NCI-H82 treated with DMSO at 0.1 percent for 48 hours (cell line): ENCODE data around the gene PTTG1.

Experiments used
- DNase-seq: peaks from one replicate; lab custom pipeline; 2025; ENCODE audit not compliant: unreplicated experiment; lab: John Stamatoyannopoulos, UW

Gene PTTG1

GRCh38 chr5:160452795-160453194, 31.1 kb downstream of the PTTG1 start:
- no peak for DNase-seq

- DNase-seq, result no peak
Measured at GRCh38 chr5:160453751-160454150, 32.1 kb downstream of the PTTG1 start.

- DNase-seq, result no peak
Measured at GRCh38 chr5:160455600-160455999, 33.9 kb downstream of the PTTG1 start.

- no peak for DNase-seq
Measured at GRCh38 chr5:160456480-160457177, 35.0 kb downstream of the PTTG1 start.

- DNase-seq, result no peak
Measured at GRCh38 chr5:160457252-160457651, 35.6 kb downstream of the PTTG1 start.

DNA sequence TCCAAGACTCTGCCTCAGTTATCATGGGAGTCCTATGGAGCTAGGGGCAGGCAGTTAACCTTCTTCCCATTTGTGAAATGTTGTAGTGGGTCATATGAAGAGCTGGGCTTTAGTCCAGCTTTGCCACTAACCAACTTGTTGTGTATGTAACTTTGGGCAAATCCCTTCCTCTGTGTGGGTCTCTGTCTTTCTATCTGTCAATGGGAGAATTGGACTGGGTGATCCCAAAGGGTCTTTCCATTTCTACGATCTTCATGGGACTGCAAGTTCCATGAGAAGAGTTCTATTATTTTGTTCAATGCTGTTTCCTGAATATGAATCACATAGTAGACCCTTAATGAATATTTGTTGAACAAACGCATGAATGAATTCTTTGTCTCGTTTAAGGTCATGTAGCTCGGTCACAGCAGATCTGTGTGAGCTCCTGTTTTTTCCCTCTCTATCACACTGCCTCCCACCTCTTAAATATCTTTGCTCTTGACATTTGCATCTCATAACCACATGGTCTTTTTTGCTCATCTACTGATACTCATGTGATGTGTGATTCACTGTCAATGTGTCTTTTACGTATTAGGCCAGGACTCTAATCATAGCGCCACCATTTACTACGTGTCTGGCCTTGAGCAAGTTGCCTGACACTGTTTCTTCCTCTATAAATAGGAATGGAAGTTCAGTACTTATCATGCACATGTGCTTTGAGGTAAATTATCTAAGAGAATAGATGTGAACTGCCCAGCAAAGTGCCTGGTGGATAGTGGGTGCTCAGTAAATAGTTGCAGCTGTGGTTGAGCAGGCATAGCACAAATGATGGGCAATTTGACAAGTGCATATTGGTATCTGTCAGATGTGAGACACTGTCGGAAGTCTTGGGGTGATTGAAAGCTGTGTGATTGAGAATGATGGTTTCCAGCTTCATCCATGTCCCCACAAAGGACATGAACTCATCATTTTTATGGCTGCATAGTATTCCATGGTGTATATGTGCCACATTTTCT, 37.4 kb downstream of the PTTG1 start:
- no peak for DNase-seq

GRCh38 chr5:160460377-160461049, 38.9 kb downstream of the PTTG1 start:
- DNase-seq, result no peak

- no peak for DNase-seq
Measured at GRCh38 chr5:160461378-160461777, 39.7 kb downstream of the PTTG1 start.

- no peak for DNase-seq
Measured at GRCh38 chr5:160462167-160462566, 40.5 kb downstream of the PTTG1 start.

DNA sequence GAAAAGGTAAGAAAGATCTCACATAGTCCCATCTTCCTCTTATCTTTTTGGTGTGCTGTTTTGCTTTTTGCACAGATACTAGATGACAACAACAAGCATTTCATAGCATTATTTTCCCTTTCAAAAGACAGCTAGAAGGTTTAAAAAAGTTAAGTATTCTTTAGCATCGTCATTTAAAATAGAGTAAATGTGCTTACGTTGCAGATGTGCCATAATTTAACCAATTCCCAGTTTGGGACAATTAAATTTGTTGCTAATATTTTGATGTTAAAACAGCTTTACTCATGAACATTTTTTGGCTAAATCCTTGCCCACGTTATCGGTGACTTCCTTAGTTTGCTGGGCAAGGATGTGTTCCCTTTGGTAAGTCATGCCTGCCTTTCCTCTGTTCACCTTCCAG, 41.6 kb downstream of the PTTG1 start:
- DNase-seq, result no peak

DNA sequence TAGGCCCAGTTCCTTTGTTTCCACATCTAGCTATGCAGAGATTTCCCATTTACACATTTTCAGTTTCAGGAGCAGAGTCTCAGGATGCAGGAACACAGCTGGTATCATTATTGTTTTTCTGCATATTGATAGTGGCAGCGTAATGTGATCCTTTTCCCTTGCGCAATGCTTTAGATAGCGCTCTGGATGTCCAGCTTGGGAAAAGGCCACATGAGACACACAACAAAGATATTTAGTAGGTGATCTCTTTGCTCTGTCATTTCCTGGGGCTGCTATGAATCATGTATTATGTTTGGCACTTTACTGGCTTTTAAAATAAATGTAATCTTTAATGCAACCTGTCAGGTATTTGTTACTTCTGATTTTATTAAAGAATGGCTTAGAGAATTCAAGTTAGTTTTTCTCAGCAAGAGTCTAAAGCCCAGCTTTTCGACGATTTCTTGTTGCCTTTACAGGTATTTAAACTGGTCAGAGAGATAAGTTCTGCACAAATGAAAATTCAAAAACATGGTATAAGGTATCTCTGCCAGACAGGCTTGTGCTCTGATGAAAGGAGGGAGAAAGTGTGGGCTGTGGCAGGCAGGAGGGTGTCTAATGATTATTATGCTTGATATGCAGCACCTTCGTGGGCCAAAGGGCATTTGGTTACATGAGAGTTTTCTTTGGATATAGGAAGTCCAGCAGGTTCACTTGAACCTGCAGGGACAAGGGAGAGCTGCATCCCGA, 42.2 kb downstream of the PTTG1 start:
- no peak for DNase-seq

- DNase-seq, result no peak
Measured at GRCh38 chr5:160464466-160464797, 42.8 kb downstream of the PTTG1 start.

GRCh38 chr5:160466116-160466515, 44.5 kb downstream of the PTTG1 start:
- no peak for DNase-seq

DNA sequence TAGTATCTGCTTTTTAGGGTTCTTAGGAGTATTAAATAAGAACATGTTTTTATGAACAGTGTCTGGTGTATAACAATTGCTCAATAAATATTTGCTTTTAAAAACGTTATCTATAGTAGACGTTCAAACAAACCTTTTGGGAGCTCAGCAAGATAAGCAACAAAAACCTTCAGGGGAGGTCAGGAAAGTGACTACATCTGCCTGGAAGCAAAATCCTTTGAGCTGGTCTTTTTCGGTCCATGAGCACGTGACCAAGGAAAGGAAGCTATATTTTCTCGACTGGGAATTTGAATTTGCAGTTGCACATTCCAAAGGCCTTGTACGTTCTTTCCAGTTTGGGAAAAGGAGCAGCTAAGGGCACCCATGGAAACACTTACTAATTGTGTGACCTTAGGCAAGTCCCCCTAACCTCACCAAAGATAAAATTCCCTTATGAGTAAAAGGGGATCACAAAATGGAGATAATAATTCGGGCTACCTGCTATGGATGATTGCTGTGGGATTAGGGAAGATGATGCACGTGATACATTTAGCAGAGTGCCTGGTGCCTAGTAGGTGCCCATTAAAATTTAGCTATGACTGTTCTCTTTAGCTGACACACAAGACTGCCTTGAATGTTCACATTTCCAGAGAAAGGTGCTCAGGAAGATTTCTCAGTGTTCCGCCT, 45.4 kb downstream of the PTTG1 start:
- no peak for DNase-seq

GRCh38 chr5:160467555-160468362, 46.1 kb downstream of the PTTG1 start:
- DNase-seq, result no peak

- DNase-seq, result no peak
Measured at GRCh38 chr5:160468363-160468975, 46.8 kb downstream of the PTTG1 start.

DNA sequence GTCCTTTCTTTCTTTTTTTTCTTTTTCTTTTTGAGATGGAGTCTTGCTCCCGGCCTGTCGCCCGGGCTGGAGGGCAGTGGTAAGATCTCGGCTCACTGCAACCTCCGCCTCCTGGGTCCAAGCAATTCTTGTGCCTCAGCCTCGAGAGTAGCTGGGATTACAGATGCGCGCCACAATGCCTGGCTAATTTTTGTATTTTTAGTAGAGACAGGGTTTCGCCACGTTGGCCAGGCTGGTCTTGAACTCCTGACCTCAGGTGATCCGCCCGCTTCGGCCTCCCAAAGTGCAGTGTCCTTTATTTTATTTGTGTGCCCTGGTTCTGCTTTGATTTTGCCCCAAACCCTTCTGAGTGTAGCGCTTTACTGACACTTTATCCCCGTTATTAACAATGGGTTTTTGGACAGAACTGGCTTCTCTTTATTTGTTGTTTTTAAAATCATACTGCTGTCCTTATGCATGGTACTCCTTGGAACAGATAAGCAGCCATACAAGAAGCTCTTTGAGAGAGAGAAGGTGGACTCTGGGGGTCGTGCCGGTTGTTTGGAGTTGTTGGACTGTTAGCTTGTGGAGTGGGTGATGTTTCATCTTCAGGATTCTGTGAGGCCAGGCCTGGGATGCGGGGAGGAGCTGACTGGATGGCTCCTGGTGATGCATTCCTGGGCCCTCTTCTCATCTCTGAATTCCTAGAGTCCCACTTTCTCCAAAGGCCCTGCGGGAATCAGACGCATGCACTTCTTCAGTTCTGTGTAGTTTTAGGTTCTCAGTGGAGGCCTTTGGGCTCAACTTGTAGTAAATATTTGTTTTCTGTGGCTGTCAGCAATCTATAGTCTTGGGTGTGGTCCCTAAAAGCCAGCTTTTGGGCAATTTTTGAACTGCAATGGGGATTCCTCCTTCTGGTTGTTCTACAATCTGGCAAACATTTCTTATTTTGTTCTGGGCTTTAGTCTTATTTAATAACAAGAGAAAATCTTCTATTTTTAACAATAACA, 47.8 kb downstream of the PTTG1 start:
- no peak for DNase-seq
